K562 (cell line): ENCODE results near the gene CDCP1. TPM values are rescaled to one million over a fixed set of nuclear protein-coding genes. Genes with fewer than 3 reads are reported as not detected.
A peak's percentile ranks its signal among the peaks of the same experiment; 100 is the strongest.

ENCODE experiments used
- CCNT2 ChIP-seq: IDR thresholded peaks from 2 replicates; pipeline ENCODE4 v1.6.1; 2011; ENCODE audit warnings: borderline replicate concordance, low read depth, mild to moderate bottlenecking, moderate library complexity, mixed read lengths, low read length; ENCODE audit not compliant: insufficient read length; ENCODE audit errors: extremely low read depth
- CEBPB ChIP-seq: fragments of 450-650 bp; IDR thresholded peaks from 2 replicates; pipeline ENCODE4 v1.6.1; 2016; ENCODE audit warnings: missing genetic modification characterization, missing compliant biosample characterization
- ETV6 ChIP-seq, 3 experiments: fragments of 150-350 bp in 1 of 3; sonication (generic) in 1 of 3; formaldehyde crosslinking in 1 of 3; IDR thresholded peaks; 2 replicates each; pipeline versions ENCODE4 v1.6.1 to v1.8.0; 2014 to 2022; ENCODE audit warnings: borderline replicate concordance in 2 of 3, low read depth in 2 of 3, antibody characterized with exemption in 1 of 3, low read length in 1 of 3, mild to moderate bottlenecking in 1 of 3, missing genetic modification reagents in 1 of 3
- HMGN3 ChIP-seq: IDR thresholded peaks from 2 replicates; pipeline ENCODE4 v1.6.1; 2011; ENCODE audit warnings: borderline replicate concordance, low read depth, mild to moderate bottlenecking, mixed read lengths, low read length; ENCODE audit not compliant: insufficient read length; ENCODE audit errors: extremely low read depth
- HNRNPK ChIP-seq: fragments of 200-400 bp; formaldehyde crosslinking; IDR thresholded peaks from one replicate; pipeline ENCODE4 v1.6.1; 2018; ENCODE audit warnings: mild to moderate bottlenecking, low read depth, low read length; ENCODE audit not compliant: poor library complexity, severe bottlenecking
- POLR2AphosphoS2 ChIP-seq: IDR thresholded peaks from 2 replicates; pipeline ENCODE4 v1.6.1; 2012; ENCODE audit warnings: low read length, improper control_type of control experiment
- SREBF2 ChIP-seq: sonication (generic); formaldehyde crosslinking; IDR thresholded peaks from 2 replicates; pipeline ENCODE4 v1.4.0; 2020; ENCODE audit warnings: mild to moderate bottlenecking, missing genetic modification reagents
- STAG1 ChIP-seq: sonication (generic); formaldehyde crosslinking; IDR thresholded peaks from 2 replicates; pipeline ENCODE4 v1.5.0; 2020; ENCODE audit warnings: missing genetic modification reagents, borderline replicate concordance
- ZBTB7A ChIP-seq: IDR thresholded peaks from 2 replicates; pipeline ENCODE4 v1.6.1; 2011; ENCODE audit warnings: low read depth, mild to moderate bottlenecking, low read length, moderate library complexity, borderline replicate concordance; ENCODE audit not compliant: control insufficient read depth
- ZNF253 ChIP-seq: fragments of 250-450 bp; sonication (Bioruptor Pico); conservative IDR thresholded peaks from 2 replicates; pipeline ENCODE4 v1.6.1; 2021; ENCODE audit warnings: mild to moderate bottlenecking
- ZNF263 ChIP-seq: sonication (generic); formaldehyde crosslinking; IDR thresholded peaks from 2 replicates; pipeline ENCODE4 v1.8.0; 2022; ENCODE audit warnings: mild to moderate bottlenecking, missing genetic modification reagents, borderline replicate concordance
- ZNF407 ChIP-seq: fragments of 450-650 bp; IDR thresholded peaks from 2 replicates; pipeline ENCODE4 v1.6.1; 2016; ENCODE audit warnings: low read depth
- ZNF41 ChIP-seq: fragments of 250-450 bp; sonication (Bioruptor Pico); conservative IDR thresholded peaks from 2 replicates; pipeline ENCODE4 v1.4.0; 2020; ENCODE audit warnings: mild to moderate bottlenecking
- ZNF589 ChIP-seq: fragments of 200-800 bp; sonication (Bioruptor generic); IDR thresholded peaks from 2 replicates; pipeline ENCODE4 v1.6.1; 2016; ENCODE audit warnings: low read depth, missing genetic modification characterization, missing compliant biosample characterization
- polyA plus RNA-seq, 8 experiments: library from polyadenylated mRNA; depleted of rRNA in 4 of 8; stranded (reverse) in 5 of 8; unstranded in 3 of 8; fragments of >200 nt; fragmentation: Nextera tagmentation in 2 of 8; fragmentation: Illumina TruSeq in 1 of 8; extraction: Ambion mirVana in 2 of 8; extraction: Trizol in 1 of 8; gene quantifications; 2 replicates each; pipeline versions ENCODE4 v1.2.1 to v1.2.3, GENCODE V29; 2011 to 2014; ENCODE audit warnings: inconsistent platforms in 1 of 8, missing spikeins in 1 of 8
- total RNA-seq, 7 experiments: library from RNA; depleted of rRNA in 6 of 7; stranded (reverse); fragments of >200 nt in 6 of 7; fragmentation: Illumina TruSeq in 2 of 7; extraction: Trizol in 2 of 7; gene quantifications; 2 replicates each; pipeline versions ENCODE4 v1.2.1 to v1.2.3, GENCODE V29; 2011 to 2021; ENCODE audit warnings: low replicate concordance in 1 of 7

The CDCP1 gene
- total and polyA plus RNA-seq, 9 of the 15 experiments (the other 6 are each of a cell fraction or from before 2014, with no cell fraction given): 3.9 to 16.4 (median 5.2) TPM

- TF ChIP-seq ZNF407: no peak
- no peak for TF ChIP-seq ZBTB7A
- no peak for TF ChIP-seq ZNF41 (CRISPR knock-in tag)
- no peak for TF ChIP-seq HNRNPK
- peak in 1 of 2 experiments; percentile 73; a peak in 1 of 4 replicates for TF ChIP-seq ETV6 (IDR thresholded peaks at IDR 0.05; ENCODE audit: borderline replicate concordance in 1 of 2, low read depth in 2 of 2, low read length in 1 of 2)
- no peak for TF ChIP-seq ETV6 (CRISPR knock-in tag; IDR thresholded peaks at IDR 0.05; ENCODE audit: borderline replicate concordance)
- no peak for TF ChIP-seq CEBPB (tag)
- no peak for TF ChIP-seq ZNF253 (CRISPR knock-in tag)
- TF ChIP-seq STAG1 (CRISPR knock-in tag): no peak
- TF ChIP-seq HMGN3: peak; percentile 69
- no peak for TF ChIP-seq POLR2AphosphoS2
- TF ChIP-seq ZNF263: no peak
- no peak for TF ChIP-seq SREBF2
- peak; percentile 96 for TF ChIP-seq ZNF589 (CRISPR knock-in tag)
- TF ChIP-seq CCNT2: peak; percentile 95
Measured at GRCh38 chr3:45103753-45104714, 42.1 kb downstream of the CDCP1 start (continued).
